H1 (cell line): ENCODE results near the gene OCIAD1. TPM values are rescaled to one million over a fixed set of nuclear protein-coding genes. Genes with fewer than 3 reads are reported as not detected.

Experiments
- CTCF ChIA-PET: fragments of 300-600 bp; sonication (Branson Sonifier 250); formaldehyde crosslinking; loops from one replicate; lab custom pipeline; 2021; ENCODE audit not compliant: partially characterized antibody; lab: Charles Lee
- POLR2A ChIA-PET: fragments of 300-600 bp; sonication (Branson Sonifier 250); formaldehyde crosslinking; loops from one replicate; lab custom pipeline; 2021; ENCODE audit warnings: inconsistent platforms; ENCODE audit not compliant: partially characterized antibody; lab: Charles Lee
- DNase-seq, 2 experiments: peaks; one replicate each; pipeline versions ENCODE4 v3.0.0 to v3.0.0-alpha.2; 2010 to 2022; ENCODE audit warnings: low spot score in 2 of 2, low read depth in 1 of 2, mixed read lengths in 1 of 2
- FAIRE-seq: peaks from 2 replicates; lab custom pipeline; 2011; peaks lifted over from hg19 to GRCh38; lab: Jason Lieb, UNC
- H2AFZ ChIP-seq: 2 replicates; pipeline ENCODE4 v1.8.1; 2012; ENCODE audit warnings: low read length, inconsistent platforms
- H2AK5ac ChIP-seq: 2 replicates; pipeline ENCODE4 v1.6.1; 2013; ENCODE audit warnings: low read depth, low read length
- H2BK120ac ChIP-seq: replicated peaks from 2 replicates; pipeline ENCODE3; 2013; ENCODE audit warnings: low read depth, low read length, inconsistent platforms
- H2BK12ac ChIP-seq: 2 replicates; pipeline ENCODE4 v1.6.1; 2013; ENCODE audit warnings: low read depth, low read length
- H2BK15ac ChIP-seq: 2 replicates; pipeline ENCODE4 v1.6.1; 2013; ENCODE audit warnings: low read length
- H2BK20ac ChIP-seq: 2 replicates; pipeline ENCODE4 v1.6.1; 2013; ENCODE audit warnings: low read length
- H2BK5ac ChIP-seq: 2 replicates; pipeline ENCODE4 v1.6.1; 2013; ENCODE audit warnings: low read depth, low read length
- H3K14ac ChIP-seq: 2 replicates; pipeline ENCODE4 v1.6.1; 2013; ENCODE audit warnings: inconsistent platforms; ENCODE audit not compliant: insufficient read length
- H3K18ac ChIP-seq: 2 replicates; pipeline ENCODE4 v1.6.1; 2013; ENCODE audit warnings: low read length; ENCODE audit errors: extremely low read depth
- H3K23ac ChIP-seq: 2 replicates; pipeline ENCODE4 v1.6.1; 2013; ENCODE audit warnings: inconsistent platforms; ENCODE audit not compliant: insufficient read length
- H3K23me2 ChIP-seq: 2 replicates; pipeline ENCODE4 v1.6.1; 2013; ENCODE audit warnings: low read depth, low read length
- H3K27ac ChIP-seq: 2 replicates; pipeline ENCODE4 v1.6.1; 2011; ENCODE audit warnings: low read depth, low read length, inconsistent platforms
- H3K27me3 ChIP-seq, 4 experiments: replicated peaks in 1 of 4; 1 replicate in 1 of 4; 2 replicates in 3 of 4; pipeline versions ENCODE4 v1.6.1 to v1.8.1; 2011 to 2013; ENCODE audit warnings: low read length in 3 of 4, mild to moderate bottlenecking in 3 of 4, inconsistent platforms in 2 of 4, mixed read lengths in 2 of 4, moderate library complexity in 1 of 4; ENCODE audit not compliant: control insufficient read depth in 3 of 4, insufficient read depth in 3 of 4; ENCODE audit errors: extremely low read depth in 1 of 4
- H3K36me3 ChIP-seq, 4 experiments: 2 replicates each; pipeline versions ENCODE4 v1.6.1 to v1.8.1; 2011 to 2013; ENCODE audit warnings: mild to moderate bottlenecking in 4 of 4, low read length in 3 of 4, moderate library complexity in 2 of 4, control low read depth in 1 of 4, inconsistent platforms in 1 of 4; ENCODE audit not compliant: insufficient read depth in 4 of 4, control insufficient read depth in 2 of 4
- H3K4ac ChIP-seq: replicated peaks from 2 replicates; pipeline ENCODE3; 2013; ENCODE audit warnings: low read length, low read depth, mixed read lengths, inconsistent platforms; ENCODE audit not compliant: insufficient read length
- H3K4me1 ChIP-seq, 4 experiments: replicated peaks in 1 of 4; 1 replicate in 1 of 4; 2 replicates in 3 of 4; pipeline versions ENCODE4 v1.6.1 to v1.8.1; 2011 to 2013; ENCODE audit warnings: low read length in 3 of 4, inconsistent platforms in 2 of 4, mixed read lengths in 1 of 4; ENCODE audit not compliant: insufficient read depth in 4 of 4, control insufficient read depth in 3 of 4
- H3K4me2 ChIP-seq, 2 experiments: 2 replicates each; pipeline versions ENCODE4 v1.6.1 to v1.8.1; 2011 to 2013; ENCODE audit warnings: low read depth in 2 of 2, low read length in 2 of 2, control low read depth in 1 of 2, inconsistent platforms in 1 of 2, mild to moderate bottlenecking in 1 of 2; ENCODE audit not compliant: insufficient read depth in 1 of 2
- H3K4me3 ChIP-seq, 4 experiments: fragments of 200-600, 300-600 bp in 1 of 4; sonication (generic), shearing (Covaris generic), sonication (Bioruptor Twin) in 1 of 4; 2 replicates each; pipeline versions ENCODE4 v1.5.1 to v1.8.1; 2011 to 2016; ENCODE audit warnings: low read length in 4 of 4, low read depth in 3 of 4, control low read depth in 2 of 4, inconsistent platforms in 2 of 4, mild to moderate bottlenecking in 2 of 4, mixed read lengths in 1 of 4, moderate library complexity in 1 of 4; ENCODE audit not compliant: insufficient read depth in 2 of 4; ENCODE audit errors: extremely low read depth in 1 of 4
- H3K56ac ChIP-seq: replicated peaks from 2 replicates; pipeline ENCODE3; 2013; ENCODE audit warnings: low read depth, mild to moderate bottlenecking, mixed read lengths, low read length, inconsistent platforms; ENCODE audit not compliant: insufficient read length
- H3K79me1 ChIP-seq: 2 replicates; pipeline ENCODE4 v1.6.1; 2013; ENCODE audit warnings: low read depth, low read length, control low read depth
- H3K79me2 ChIP-seq, 2 experiments: 2 replicates each; pipeline versions ENCODE4 v1.6.1 to v1.8.1; 2012 to 2013; ENCODE audit warnings: low read length in 2 of 2, mild to moderate bottlenecking in 2 of 2, inconsistent platforms in 1 of 2; ENCODE audit not compliant: insufficient read depth in 2 of 2, control insufficient read depth in 1 of 2
- H3K9ac ChIP-seq, 4 experiments: replicated peaks in 1 of 4; 1 replicate in 1 of 4; 2 replicates in 3 of 4; pipeline versions ENCODE4 v1.6.1 to v1.8.1; 2011 to 2013; ENCODE audit warnings: low read depth in 3 of 4, low read length in 3 of 4, control low read depth in 2 of 4, mild to moderate bottlenecking in 2 of 4, moderate library complexity in 2 of 4, inconsistent platforms in 1 of 4; ENCODE audit errors: extremely low read depth in 1 of 4
- H3K9me3 ChIP-seq, 2 experiments: 2 replicates each; pipeline versions ENCODE4 v1.6.1 to v1.8.1; 2012 to 2013; ENCODE audit warnings: mild to moderate bottlenecking in 2 of 2, moderate library complexity in 2 of 2, control low read depth in 1 of 2, inconsistent platforms in 1 of 2, low read depth in 1 of 2, low read length in 1 of 2, mixed read lengths in 1 of 2; ENCODE audit not compliant: insufficient read depth in 2 of 2
- H4K20me1 ChIP-seq, 2 experiments: replicated peaks in 1 of 2; 2 replicates each; pipeline versions ENCODE3 to v1.8.1; 2011 to 2013; ENCODE audit warnings: inconsistent platforms in 2 of 2, low read length in 2 of 2, mild to moderate bottlenecking in 1 of 2; ENCODE audit not compliant: insufficient read depth in 2 of 2, control insufficient read depth in 1 of 2
- H4K5ac ChIP-seq: 2 replicates; pipeline ENCODE4 v1.6.1; 2013; ENCODE audit warnings: low read length, low read depth, mixed read lengths, inconsistent platforms; ENCODE audit not compliant: insufficient read length
- H4K8ac ChIP-seq: 2 replicates; pipeline ENCODE4 v1.8.0; 2013; ENCODE audit warnings: mild to moderate bottlenecking, moderate library complexity, low read length, inconsistent platforms; ENCODE audit not compliant: insufficient read depth; ENCODE audit errors: extremely low read depth
- H4K91ac ChIP-seq: replicated peaks from 2 replicates; pipeline ENCODE3; 2013; ENCODE audit warnings: low read length, mixed read lengths, inconsistent platforms; ENCODE audit not compliant: insufficient read length
- ASH2L ChIP-seq: fragments of 200-600, 300-600 bp; sonication (generic); IDR thresholded peaks from one replicate; pipeline ENCODE4 v1.7.1; 2017; ENCODE audit warnings: low read length
- CEBPB ChIP-seq: IDR thresholded peaks from 2 replicates; pipeline ENCODE4 v1.6.1; 2012; ENCODE audit warnings: low read depth, low read length
- CTCF ChIP-seq, 3 experiments: IDR thresholded peaks; 1 replicate in 2 of 3; 2 replicates in 1 of 3; pipeline versions ENCODE4 v1.5.1 to v1.6.1; 2011; ENCODE audit warnings: low read length in 3 of 3, mild to moderate bottlenecking in 3 of 3, inconsistent platforms in 2 of 3, low read depth in 1 of 3, moderate library complexity in 1 of 3; ENCODE audit not compliant: insufficient read depth in 1 of 3; ENCODE audit errors: control extremely low read depth in 1 of 3
- GABPA ChIP-seq: IDR thresholded peaks from 2 replicates; pipeline ENCODE4 v1.6.1; 2011; ENCODE audit warnings: mild to moderate bottlenecking, low read length, moderate library complexity, borderline replicate concordance; ENCODE audit not compliant: insufficient read depth
- MAFK ChIP-seq: IDR thresholded peaks from 2 replicates; pipeline ENCODE4 v1.6.1; 2012; ENCODE audit warnings: low read depth, mild to moderate bottlenecking, improper control_type of control experiment, low read length
- SAP30 ChIP-seq: fragments of 300-600 bp; sonication (generic); IDR thresholded peaks from 2 replicates; pipeline ENCODE4 v1.7.1; 2012; ENCODE audit warnings: low read length, moderate library complexity, mild to moderate bottlenecking, inconsistent platforms; ENCODE audit not compliant: insufficient read depth, insufficient replicate concordance
- TAF1 ChIP-seq: IDR thresholded peaks from 2 replicates; pipeline ENCODE4 v1.6.1; 2011; ENCODE audit warnings: mild to moderate bottlenecking, low read depth, low read length
- WGBS, 2 experiments: shearing (Covaris generic) in 1 of 2; methylation state at CpG; one replicate each; pipeline versions ENCODE4 v1.1.6 to v1.1.7; 2013 to 2015; ENCODE audit warnings: low lambda C conversion rate in 2 of 2, mixed read lengths in 2 of 2, inconsistent platforms in 1 of 2, low coverage in 1 of 2, missing lambda C conversion rate in 1 of 2; ENCODE audit not compliant: insufficient replicate concordance in 2 of 2, insufficient coverage in 1 of 2, insufficient read length in 1 of 2; ENCODE audit errors: extremely low coverage in 1 of 2, missing lambda C conversion rate in 1 of 2; 5-methylcytosine and 5-hydroxymethylcytosine counted together
- polyA plus RNA-seq, 7 experiments: library from polyadenylated mRNA; depleted of rRNA in 3 of 7; stranded (reverse) in 5 of 7; unstranded in 2 of 7; fragments of >200 nt in 5 of 7; fragments of 200-250 nt in 2 of 7; gene quantifications; 1 replicate in 5 of 7; 2 replicates in 1 of 7; 4 replicates in 1 of 7; pipeline versions ENCODE4 v1.2.1 to v1.2.3, GENCODE V29; 2011 to 2013; ENCODE audit warnings: missing spikeins in 2 of 7, mixed read lengths in 2 of 7
- total RNA-seq: library from RNA; stranded (reverse); fragmentation: NEBNext Ultra II Directional; extraction: Animal tissue kit (Norgen Biotek cat#: 25700); gene quantifications from 2 replicates; pipeline ENCODE4 v1.2.1, GENCODE V29; 2021

The OCIAD1 gene
- total and polyA plus RNA-seq, 2 of the 8 experiments (the other 6 are each of a cell fraction or from before 2014, with no cell fraction given) = 79.9 to 163 TPM

GRCh38 chr4:48906206-48907173 is 75.6 kb downstream of the OCIAD1 start, which contains the start of gene OCIAD2:
Gene OCIAD2 (minus strand): TSS chr4:48906774. CDS start chr4:48904549, 2,225 bp downstream.
- Histone ChIP-seq H4K20me1 (peaks cover 0 to 1% of the 10 kb centered on the region in 2 experiments), H4K91ac (peak within 1 kb of the TSS; percentile 70), H2AFZ (peak within 1 kb of the TSS; percentile 90), H3K4me1 (peaks cover 0 to 9% (median 4%) of the 10 kb centered on the region in 4 experiments; a peak in 6 of 7 replicates), H3K4ac (no peak within 1 kb of the TSS), H3K9ac (peak within 1 kb of the TSS; percentile 54 to 95 (median 56)), H2BK12ac (peak within 1 kb of the TSS; percentile 99; the same call in 1 of the 2 replicates), H2BK5ac (peak within 1 kb of the TSS; percentile 89; the same call in 1 of the 2 replicates), H2BK15ac (peak within 1 kb of the TSS; percentile 1; the same call in 1 of the 2 replicates), H3K23me2 (peaks cover 8% of the 10 kb centered on the region), H3K18ac (peak within 1 kb of the TSS; percentile 65; the same call in 1 of the 2 replicates), H3K14ac (no peak within 1 kb of the TSS), H3K4me3 (peak within 1 kb of the TSS; percentile 56 to 83 (median 70)), H3K79me1 (no peaks in the 10 kb centered on the region; the same call in 1 of the 2 replicates), H4K5ac (no peak within 1 kb of the TSS), H2BK20ac (0 out of 2 replicates have a peak within 1 kb of the TSS, but pooled peaks have one; percentile 56), H2BK120ac (peak within 1 kb of the TSS; percentile 19), H4K8ac (peak within 1 kb of the TSS; percentile 83), H3K27ac (peak within 1 kb of the TSS; percentile 64; the same call in 1 of the 2 replicates), H3K23ac (no peak within 1 kb of the TSS), H3K9me3 (no peaks in the 10 kb centered on the region), H3K79me2 (no peaks in the 10 kb centered on the region; a peak in 1 of 4 replicates), H3K27me3 (no peaks in the 10 kb centered on the region), H3K56ac (peak within 1 kb of the TSS; percentile 20), H3K36me3 (peaks cover 6 to 12% (median 8%) of the 10 kb centered on the region in 4 experiments; a peak in 7 of 8 replicates), H2AK5ac (no peak within 1 kb of the TSS), H3K4me2 (peak within 1 kb of the TSS; percentile 68 to 93)
- FAIRE-seq = no peak
- DNase-seq = peak; percentile 59 to 81
- CTCF ChIA-PET = interaction anchor here (0.7 to 1.6 kb wide), 5 partner anchors 9 to 119 kb away, joined by 3 to 9 read pairs (median 3); no protein-coding TSS in a partner anchor
- POLR2A ChIA-PET = interaction anchor here (0.5 to 2.1 kb wide), 6 partner anchors 16 to 309 kb away, joined by 3 to 12 read pairs (median 4); partner anchors contain the start of gene OCIAD1
- WGBS, 2 experiments = 11% methylated on average over 47 of the region's 65 CpGs; no CpG with 5 or more reads in 1 of the 2 experiments
- TF ChIP-seq ASH2L (peak; percentile 82), GABPA (no peak), SAP30 (no peak), CEBPB (no peak), TAF1 (peak; percentile 81), MAFK (no peak), CTCF (IDR thresholded peaks at IDR 0.05; ENCODE audit: control extremely low read depth in 1 of 3, insufficient read depth in 1 of 3, low read depth in 1 of 3, low read length in 3 of 3) (peak in 2 of 3 experiments; percentile 15 to 24; a peak in 2 of 4 replicates)
